SU-DHL-6 (cell line): ENCODE data around the gene ARHGEF37.

Source experiments
- H2AFZ ChIP-seq: fragments of 200-600 bp; sonication (generic); 2 replicates; pipeline ENCODE4 v1.6.1; 2014; ENCODE audit warnings: low read depth, mild to moderate bottlenecking, moderate library complexity, mixed read lengths, antibody characterized with exemption, low read length; ENCODE audit not compliant: severe bottlenecking
- H3F3A ChIP-seq: fragments of 200-600 bp; shearing (Covaris generic); 2 replicates; pipeline ENCODE4 v1.6.0; 2016; ENCODE audit warnings: antibody characterized with exemption, mild to moderate bottlenecking; ENCODE audit not compliant: insufficient read depth
- H3K27ac ChIP-seq: fragments of 200-600 bp; sonication (generic); 2 replicates; pipeline ENCODE4 v1.5.1; 2016; ENCODE audit warnings: low read depth, mild to moderate bottlenecking, low read length, moderate library complexity, mixed read lengths
- H3K27me3 ChIP-seq: fragments of 200-600 bp; sonication (generic), shearing (Covaris generic); 2 replicates; pipeline ENCODE4 v1.6.0; 2014; ENCODE audit warnings: mild to moderate bottlenecking, low read length
- H3K36me3 ChIP-seq: fragments of 200-600 bp; sonication (generic); 2 replicates; pipeline ENCODE4 v1.6.1; 2014; ENCODE audit warnings: mild to moderate bottlenecking, low read length, mixed read lengths
- H3K4me2 ChIP-seq: fragments of 300-600, 200-600 bp; shearing (Covaris generic), sonication (generic); 2 replicates; pipeline ENCODE4 v1.6.0; 2014; ENCODE audit warnings: low read length, low read depth, mild to moderate bottlenecking; ENCODE audit not compliant: poor library complexity, severe bottlenecking
- H3K4me3 ChIP-seq: fragments of 200-600 bp; sonication (generic); 2 replicates; pipeline ENCODE4 v1.5.1; 2014; ENCODE audit warnings: antibody characterized with exemption, low read length, mild to moderate bottlenecking, mixed read lengths; ENCODE audit not compliant: insufficient read depth, poor library complexity, severe bottlenecking
- H3K79me2 ChIP-seq: fragments of 200-600 bp; sonication (generic); 2 replicates; pipeline ENCODE4 v1.6.1; 2014; ENCODE audit warnings: mild to moderate bottlenecking, low read length, moderate library complexity; ENCODE audit not compliant: insufficient read depth
- H3K9ac ChIP-seq: fragments of 200-600 bp; sonication (generic); 2 replicates; pipeline ENCODE4 v1.7.0; 2014; ENCODE audit warnings: mild to moderate bottlenecking, low read length
- H3K9me2 ChIP-seq: fragments of 200-600 bp; sonication (generic); replicated peaks from 2 replicates; pipeline ENCODE4 v1.6.1; 2014; ENCODE audit warnings: low read length; ENCODE audit not compliant: insufficient read depth
- H3K9me3 ChIP-seq: fragments of 200-600 bp; sonication (generic); 2 replicates; pipeline ENCODE4 v1.6.1; 2014; ENCODE audit warnings: low read length, mixed read lengths; ENCODE audit not compliant: insufficient read depth
- H4K20me1 ChIP-seq: fragments of 200-600 bp; sonication (generic); 2 replicates; pipeline ENCODE4 v1.6.1; 2014; ENCODE audit warnings: low read depth, mild to moderate bottlenecking, antibody characterized with exemption, low read length, moderate library complexity, mixed read lengths
- CTCF ChIP-seq: fragments of 200-600 bp; sonication (generic); IDR thresholded peaks from one replicate; pipeline ENCODE4 v1.5.1; 2017; ENCODE audit warnings: antibody characterized with exemption, mild to moderate bottlenecking, low read length, moderate library complexity; ENCODE audit not compliant: insufficient read depth, poor library complexity, severe bottlenecking
- EZH2phosphoT487 ChIP-seq: fragments of 200-600 bp; sonication (generic), shearing (Covaris generic); conservative IDR thresholded peaks from 2 replicates; pipeline ENCODE4 v1.6.1; 2018; ENCODE audit warnings: mild to moderate bottlenecking, antibody characterized with exemption, low read length, moderate library complexity, mixed read lengths

ARHGEF37 gene

GRCh38 chr5:149675610-149676201 is 94.4 kb downstream of the ARHGEF37 start:
- Histone ChIP-seq H3K9ac (no peak overlapping the region), H3K79me2 (no peaks in the 10 kb centered on the region), H4K20me1 (no peaks in the 10 kb centered on the region), H3K4me2 (no peak overlapping the region), H3K27me3 (no peaks in the 10 kb centered on the region), H3K9me2 (no peaks in the 10 kb centered on the region), H2AFZ (no peak overlapping the region), H3K36me3 (no peaks in the 10 kb centered on the region), H3K27ac (no peak overlapping the region), H3F3A (no peaks in the 10 kb centered on the region), H3K9me3 (no peaks in the 10 kb centered on the region; the same call in 1 of the 2 replicates), H3K4me3 (no peak overlapping the region)
- no peak for TF ChIP-seq EZH2phosphoT487
- no peak for TF ChIP-seq CTCF

GRCh38 chr5:149677731-149678130 is 96.4 kb downstream of the ARHGEF37 start:
- Histone ChIP-seq H3K4me3 (no peak overlapping the region), H3K36me3 (no peaks in the 10 kb centered on the region), H3K9me2 (no peaks in the 10 kb centered on the region), H3F3A (no peaks in the 10 kb centered on the region), H3K9ac (no peak overlapping the region), H3K79me2 (no peaks in the 10 kb centered on the region), H3K4me2 (no peak overlapping the region), H2AFZ (no peak overlapping the region), H4K20me1 (no peaks in the 10 kb centered on the region), H3K27me3 (no peaks in the 10 kb centered on the region), H3K27ac (no peak overlapping the region), H3K9me3 (no peaks in the 10 kb centered on the region)
- no peak for TF ChIP-seq CTCF
- no peak for TF ChIP-seq EZH2phosphoT487

DNA sequence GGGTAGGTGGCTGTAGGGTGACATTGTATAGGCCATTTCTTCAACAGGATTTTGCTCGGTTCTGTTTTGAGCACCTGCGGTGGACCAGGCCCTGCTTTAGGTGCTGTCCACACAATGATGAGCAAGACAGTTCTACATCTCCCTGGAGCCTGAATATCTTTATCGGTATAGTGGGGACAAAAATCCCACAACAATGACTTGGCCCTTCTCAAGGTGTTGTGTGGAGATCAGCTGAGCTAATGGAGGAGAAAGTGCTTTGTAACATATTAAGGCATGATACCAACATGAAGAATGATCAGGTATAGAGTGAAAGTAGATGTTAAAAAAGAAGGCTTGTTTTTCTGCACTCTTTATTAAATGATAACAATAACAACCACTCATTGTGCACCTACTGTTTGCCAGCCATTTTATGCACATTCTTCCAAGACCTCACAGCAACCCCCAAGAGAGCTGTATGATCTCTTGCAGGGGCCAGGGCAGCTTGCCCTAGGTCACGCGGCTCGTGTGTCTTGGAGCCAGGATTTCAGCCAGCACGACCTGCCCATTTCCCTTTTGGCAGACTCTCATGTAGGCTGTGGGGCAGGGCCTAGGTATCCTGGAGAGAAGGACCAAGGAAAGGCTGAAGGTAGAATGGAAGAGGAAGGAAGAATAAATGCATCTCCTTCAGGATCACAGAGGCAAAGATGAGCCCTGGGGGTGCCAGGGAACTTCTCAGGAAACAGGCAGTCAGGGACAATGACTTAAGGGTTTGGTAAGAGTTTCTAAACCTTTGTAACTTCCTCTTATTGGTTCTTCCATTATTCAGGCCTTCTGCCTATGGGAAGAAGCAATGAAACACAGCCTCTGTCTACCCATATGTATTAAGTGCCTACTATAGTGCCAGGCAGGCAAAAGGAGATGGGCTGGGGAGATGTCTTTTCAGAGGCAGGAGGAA is 98.8 kb downstream of the ARHGEF37 start:
- Histone ChIP-seq H3K27me3 (no peaks in the 10 kb centered on the region), H3K36me3 (no peaks in the 10 kb centered on the region), H3K9me2 (no peaks in the 10 kb centered on the region), H3K9me3 (no peaks in the 10 kb centered on the region), H3K4me2 (no peak overlapping the region), H3K79me2 (no peaks in the 10 kb centered on the region), H2AFZ (no peak overlapping the region), H3K4me3 (no peak overlapping the region), H3F3A (no peaks in the 10 kb centered on the region), H3K9ac (no peak overlapping the region), H4K20me1 (no peaks in the 10 kb centered on the region), H3K27ac (no peak overlapping the region)
- no peak for TF ChIP-seq CTCF
- TF ChIP-seq EZH2phosphoT487 = no peak
